Gastrocnemius medialis (tissue), 4 donors: ENCODE measurements around the gene TAP1. TPM values are rescaled to one million over a fixed set of nuclear protein-coding genes. Genes with fewer than 3 reads are reported as not detected.

Experiments used
- ATAC-seq, 2 donors: fragments of 150-250 bp; one replicate each; pipeline ENCODE4 v1.9.1; 2016
- DNase-seq, 2 donors: peaks; one replicate each; pipeline ENCODE4 v3.0.0-alpha.2; 2019
- H3K27ac ChIP-seq, 4 donors: fragments of 200-600 bp; sonication (generic); 1 replicate in 1 of 4; 2 replicates in 3 of 4; pipeline ENCODE4 v1.5.1; 2016 to 2018; ENCODE audit warnings: mild to moderate bottlenecking in 2 of 4, moderate library complexity in 1 of 4
- H3K27me3 ChIP-seq, 3 donors: fragments of 200-600 bp; sonication (generic) in 2 of 3; 1 replicate in 1 of 3; 2 replicates in 2 of 3; pipeline versions ENCODE4 v1.5.1 to v1.6.0; 2016 to 2019; ENCODE audit warnings: mild to moderate bottlenecking in 1 of 3, moderate library complexity in 1 of 3
- H3K36me3 ChIP-seq, 2 donors: fragments of 200-600 bp; sonication (generic) in 1 of 2; one replicate each; pipeline ENCODE4 v1.5.1; 2017 to 2018
- H3K4me1 ChIP-seq, 2 donors: fragments of 200-600 bp; sonication (generic) in 1 of 2; one replicate each; pipeline ENCODE4 v1.5.1; 2016 to 2017; ENCODE audit warnings: mild to moderate bottlenecking in 2 of 2
- H3K4me3 ChIP-seq, 4 donors: fragments of 200-600 bp; sonication (generic) in 3 of 4; 1 replicate in 1 of 4; 2 replicates in 3 of 4; pipeline ENCODE4 v1.5.1; 2016 to 2019; ENCODE audit warnings: mild to moderate bottlenecking in 2 of 4
- H3K9me3 ChIP-seq, 3 donors: fragments of 200-600 bp; sonication (generic) in 2 of 3; 1 replicate in 1 of 3; 2 replicates in 2 of 3; pipeline ENCODE4 v1.5.1; 2016 to 2019
- POLR2A ChIP-seq, 2 donors: fragments of 450-650 bp; IDR thresholded peaks; one replicate each; pipeline ENCODE4 v1.6.1; 2017; ENCODE audit warnings: antibody characterized with exemption in 2 of 2, mild to moderate bottlenecking in 2 of 2, moderate library complexity in 2 of 2
- in situ Hi-C, 4 donors: fragments of 200-750 bp; cut with MboI; loops; one replicate each; pipeline versions ENCODE4 v1.15.0 to v1.8.0; 2017; ENCODE audit warnings: low sequenced_read_pairs in 4 of 4
- intact Hi-C: fragments of 100-400 bp; cut with DNase I; formaldehyde crosslinking; loops from one replicate; pipeline ENCODE4 v1.15.1; 2023; ENCODE audit warnings: low total_unique reads
- total RNA-seq, 4 donors: library from RNA; depleted of rRNA; stranded (reverse); fragments of >200 nt; gene quantifications; one replicate each; pipeline versions ENCODE4 v1.1.0 to v1.2.3, GENCODE V29; 2016
- TF ChIP-seq, protein P1 (sequence below), 5 experiments: fragments of 450-650 bp in 3 of 5; fragments of 200-600 bp in 2 of 5; sonication (generic) in 2 of 5; IDR thresholded peaks in 4 of 5; conservative IDR thresholded peaks in 1 of 5; 1 replicate in 4 of 5; 2 replicates in 1 of 5; pipeline ENCODE4 v1.5.1; 2016 to 2019; ENCODE audit warnings: antibody characterized with exemption in 5 of 5, mild to moderate bottlenecking in 3 of 5, moderate library complexity in 3 of 5

TAP1 gene
- total RNA-seq, 4 donors from 2014 or later = 13.2 to 26.7 (median 19.0) TPM

DNA sequence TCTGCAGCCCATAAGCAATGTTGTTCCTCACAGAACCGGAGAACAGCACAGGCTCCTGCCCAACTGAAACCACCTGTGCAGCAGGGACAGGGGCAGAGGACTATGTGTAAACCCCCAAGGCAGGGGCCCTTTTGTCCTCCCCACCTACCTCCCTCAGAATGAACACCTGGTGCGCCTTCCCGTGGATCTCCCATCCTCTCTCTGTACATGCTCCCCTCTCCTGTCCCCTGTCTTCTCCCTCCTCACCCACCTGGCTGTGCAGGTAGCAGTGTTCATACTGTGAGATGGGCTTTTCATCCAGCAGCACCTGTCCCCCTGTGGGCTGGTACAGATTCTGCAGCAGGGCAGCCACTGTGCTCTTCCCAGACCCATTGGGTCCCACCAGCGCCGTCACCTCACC, 23.5 kb downstream of the TAP1 start:
- no peak for DNase-seq
- Histone ChIP-seq H3K27ac (no peak overlapping the region), H3K4me1 (no peaks in the 10 kb centered on the region), H3K4me3 (no peak overlapping the region), H3K27me3 (no peaks in the 10 kb centered on the region), H3K9me3 (no peaks in the 10 kb centered on the region), H3K36me3 (peaks cover 0 to 24% of the 10 kb centered on the region in 2 donors)
- no peak for TF ChIP-seq POLR2A (IDR thresholded peaks at IDR 0.05)
- TF ChIP-seq, protein P1, sequence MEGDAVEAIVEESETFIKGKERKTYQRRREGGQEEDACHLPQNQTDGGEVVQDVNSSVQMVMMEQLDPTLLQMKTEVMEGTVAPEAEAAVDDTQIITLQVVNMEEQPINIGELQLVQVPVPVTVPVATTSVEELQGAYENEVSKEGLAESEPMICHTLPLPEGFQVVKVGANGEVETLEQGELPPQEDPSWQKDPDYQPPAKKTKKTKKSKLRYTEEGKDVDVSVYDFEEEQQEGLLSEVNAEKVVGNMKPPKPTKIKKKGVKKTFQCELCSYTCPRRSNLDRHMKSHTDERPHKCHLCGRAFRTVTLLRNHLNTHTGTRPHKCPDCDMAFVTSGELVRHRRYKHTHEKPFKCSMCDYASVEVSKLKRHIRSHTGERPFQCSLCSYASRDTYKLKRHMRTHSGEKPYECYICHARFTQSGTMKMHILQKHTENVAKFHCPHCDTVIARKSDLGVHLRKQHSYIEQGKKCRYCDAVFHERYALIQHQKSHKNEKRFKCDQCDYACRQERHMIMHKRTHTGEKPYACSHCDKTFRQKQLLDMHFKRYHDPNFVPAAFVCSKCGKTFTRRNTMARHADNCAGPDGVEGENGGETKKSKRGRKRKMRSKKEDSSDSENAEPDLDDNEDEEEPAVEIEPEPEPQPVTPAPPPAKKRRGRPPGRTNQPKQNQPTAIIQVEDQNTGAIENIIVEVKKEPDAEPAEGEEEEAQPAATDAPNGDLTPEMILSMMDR (IDR thresholded peaks at IDR 0.05 in 4 of 5, conservative IDR thresholded peaks at IDR 0.05 in 1 of 5) = no peak
- no peak for ATAC-seq
- in situ Hi-C loops (loop anchor here in 1 of 4 donors (5.0 kb wide), 1 partner anchor 42 kb away; no protein-coding TSS in a partner anchor), intact Hi-C loops (no loop called here)

DNA sequence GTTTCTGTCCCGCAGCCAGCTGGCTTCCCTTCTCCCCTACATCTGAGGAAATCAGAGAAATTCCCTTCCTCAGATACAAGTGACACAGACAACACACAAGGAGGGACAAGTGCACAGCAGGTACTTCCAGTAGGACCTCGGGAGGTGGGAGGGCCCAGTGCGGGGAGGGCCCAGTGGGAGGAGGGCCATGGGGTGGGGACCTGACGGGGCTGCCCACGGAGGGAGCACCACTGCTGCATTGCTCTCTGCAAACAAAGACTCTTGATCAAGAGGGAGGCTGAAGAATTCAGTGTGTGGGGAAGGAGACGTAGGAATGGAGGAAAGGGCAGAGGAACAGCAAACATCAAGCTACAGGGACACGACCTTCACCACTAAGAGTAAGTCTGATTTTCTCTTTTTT, 24.0 kb downstream of the TAP1 start:
- H3K27ac ChIP-seq = no peak overlapping the region
- TF ChIP-seq, protein P1 (IDR thresholded peaks at IDR 0.05 in 4 of 5, conservative IDR thresholded peaks at IDR 0.05 in 1 of 5) = no peak
- no peak for TF ChIP-seq POLR2A (IDR thresholded peaks at IDR 0.05)
- in situ Hi-C loops = no loop called here
- no peaks in the 10 kb centered on the region for H3K9me3 ChIP-seq
- DNase-seq (no peak), ATAC-seq (no peak)
- H3K4me1 ChIP-seq = no peaks in the 10 kb centered on the region
- H3K4me3 ChIP-seq = no peak overlapping the region
- intact Hi-C loops = loop anchor here (5.0 kb wide), 1 partner anchor 38 kb away; no protein-coding TSS in a partner anchor
- peaks cover 0 to 24% of the 10 kb centered on the region in 2 donors for H3K36me3 ChIP-seq
- no peaks in the 10 kb centered on the region for H3K27me3 ChIP-seq

DNA sequence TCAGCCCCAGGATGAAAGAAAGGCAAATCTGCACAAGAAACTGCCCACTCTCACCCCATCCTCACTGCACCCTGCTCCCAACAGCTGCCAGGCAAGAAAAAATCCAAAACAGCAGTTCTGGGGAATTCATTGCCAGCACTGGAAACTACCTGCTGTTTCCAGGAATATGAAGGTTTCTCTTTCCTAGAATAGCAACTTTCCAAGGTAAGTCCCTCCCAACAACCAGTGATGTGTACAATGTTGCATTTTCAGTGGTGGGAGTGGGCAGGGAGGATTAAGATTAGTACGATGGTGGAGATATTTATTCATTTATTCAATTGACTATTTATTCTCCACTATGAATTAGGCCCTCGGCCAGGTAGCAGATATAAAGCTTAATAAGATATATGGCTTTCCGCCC, 26.5 kb downstream of the TAP1 start:
- Histone ChIP-seq H3K36me3 (peaks cover 0 to 24% of the 10 kb centered on the region in 2 donors), H3K4me1 (no peaks in the 10 kb centered on the region), H3K9me3 (no peaks in the 10 kb centered on the region), H3K27ac (peak overlapping the region in 1 of 4 donors; percentile 3), H3K4me3 (no peak overlapping the region), H3K27me3 (no peaks in the 10 kb centered on the region)
- intact Hi-C loops (loop anchor here (5.0 kb wide), 1 partner anchor 40 kb away; no protein-coding TSS in a partner anchor), in situ Hi-C loops (no loop called here)
- ATAC-seq (no peak), DNase-seq (no peak)
- TF ChIP-seq, protein P1 (IDR thresholded peaks at IDR 0.05 in 4 of 5, conservative IDR thresholded peaks at IDR 0.05 in 1 of 5) = no peak
- no peak for TF ChIP-seq POLR2A (IDR thresholded peaks at IDR 0.05)

DNA sequence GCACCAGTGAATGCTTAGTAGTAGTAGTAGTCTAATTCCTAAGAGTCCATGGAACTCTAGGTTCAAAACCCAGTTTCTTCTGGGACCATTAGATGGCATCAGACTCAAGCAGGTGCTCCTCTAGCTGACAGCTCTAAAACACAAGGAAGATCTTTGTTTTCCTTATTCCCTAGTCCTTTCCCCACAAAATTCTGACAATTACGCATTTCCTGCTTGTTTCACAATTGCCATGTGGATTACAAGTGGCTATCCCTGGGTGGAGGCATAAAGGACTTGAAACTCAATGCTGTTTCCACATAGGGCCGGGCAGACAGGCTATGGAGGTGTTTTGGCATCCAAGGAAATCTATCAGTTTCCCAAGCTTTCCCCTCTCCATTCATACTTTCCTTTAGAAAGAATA, 27.5 kb downstream of the TAP1 start:
- Histone ChIP-seq H3K36me3 (peaks cover 0 to 24% of the 10 kb centered on the region in 2 donors), H3K27me3 (no peaks in the 10 kb centered on the region), H3K4me3 (no peak overlapping the region), H3K4me1 (no peaks in the 10 kb centered on the region), H3K27ac (peak overlapping the region in 3 of 4 donors; percentile 3 to 27 (median 21)), H3K9me3 (no peaks in the 10 kb centered on the region)
- TF ChIP-seq, protein P1 (IDR thresholded peaks at IDR 0.05 in 4 of 5, conservative IDR thresholded peaks at IDR 0.05 in 1 of 5) = peak in 4 of 5 experiments; percentile 23 to 47 (median 30)
- no peak for TF ChIP-seq POLR2A (IDR thresholded peaks at IDR 0.05)
- DNase-seq (no peak), ATAC-seq (peak; percentile 56 to 81)
- intact Hi-C loops = loop anchor here (5.0 kb wide), 1 partner anchor 41 kb away; no protein-coding TSS in a partner anchor
- in situ Hi-C loops = no loop called here

DNA sequence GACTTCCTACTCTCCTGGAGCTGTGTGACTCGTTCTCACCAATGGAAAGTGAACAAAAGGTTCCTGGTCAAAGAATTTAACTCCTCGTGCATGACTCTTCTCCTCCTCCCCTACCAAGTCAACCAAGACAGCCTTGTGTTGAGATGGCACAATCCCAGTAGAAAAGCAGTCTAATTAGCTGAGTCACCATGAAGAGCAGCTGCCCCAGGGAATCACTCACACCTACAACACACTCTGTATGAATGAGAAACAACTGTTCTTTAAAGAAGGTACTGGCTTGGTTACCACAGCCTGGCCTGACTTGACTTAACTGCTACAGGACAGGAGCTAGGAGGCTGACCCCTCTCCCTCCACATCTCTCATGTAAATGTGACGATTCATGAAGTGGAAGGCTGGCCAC, 33.8 kb downstream of the TAP1 start:
- Histone ChIP-seq H3K9me3 (no peaks in the 10 kb centered on the region), H3K4me3 (no peak overlapping the region), H3K27ac (no peak overlapping the region), H3K4me1 (peaks cover 0 to 8% of the 10 kb centered on the region in 2 donors), H3K27me3 (no peaks in the 10 kb centered on the region), H3K36me3 (no peaks in the 10 kb centered on the region)
- in situ Hi-C loops = no loop called here
- DNase-seq (no peak), ATAC-seq (no peak)
- TF ChIP-seq POLR2A (IDR thresholded peaks at IDR 0.05) = no peak
- intact Hi-C loops = no loop called here
